Astrocyte (in vitro differentiated cells and primary cell): Measurements from ENCODE around the gene GRB10.

Source experiments
- EZH2 ChIP-seq: IDR thresholded peaks from 2 replicates; pipeline ENCODE4 v1.6.1; 2012; ENCODE audit warnings: mild to moderate bottlenecking, low read length, inconsistent platforms; ENCODE audit not compliant: insufficient read depth
- TF ChIP-seq, protein P1 (sequence below): IDR thresholded peaks from 2 replicates; pipeline ENCODE4 v1.5.1; 2011; ENCODE audit warnings: low read depth, mild to moderate bottlenecking, inconsistent platforms, low read length, moderate library complexity; ENCODE audit not compliant: insufficient read depth

DNA sequence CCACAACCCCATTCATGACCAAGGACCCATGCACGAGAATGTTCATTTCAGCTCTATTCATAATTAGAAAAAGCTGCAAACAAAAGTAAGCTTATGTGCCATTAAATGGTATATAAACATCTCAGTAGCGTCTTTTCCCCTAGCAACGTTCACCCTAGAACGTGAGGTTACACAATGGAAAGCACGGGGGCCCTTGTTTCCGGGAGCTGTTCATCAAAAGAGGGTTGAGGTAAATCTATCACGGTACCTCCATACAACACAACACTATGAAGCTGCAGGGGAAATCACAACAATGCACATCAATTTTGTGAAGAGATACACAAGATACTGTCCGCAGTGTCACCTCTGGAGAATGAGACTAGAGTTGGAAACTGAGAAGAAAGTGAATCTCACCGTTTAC is 136.6 kb downstream of the GRB10 start:
- TF ChIP-seq, protein P1, sequence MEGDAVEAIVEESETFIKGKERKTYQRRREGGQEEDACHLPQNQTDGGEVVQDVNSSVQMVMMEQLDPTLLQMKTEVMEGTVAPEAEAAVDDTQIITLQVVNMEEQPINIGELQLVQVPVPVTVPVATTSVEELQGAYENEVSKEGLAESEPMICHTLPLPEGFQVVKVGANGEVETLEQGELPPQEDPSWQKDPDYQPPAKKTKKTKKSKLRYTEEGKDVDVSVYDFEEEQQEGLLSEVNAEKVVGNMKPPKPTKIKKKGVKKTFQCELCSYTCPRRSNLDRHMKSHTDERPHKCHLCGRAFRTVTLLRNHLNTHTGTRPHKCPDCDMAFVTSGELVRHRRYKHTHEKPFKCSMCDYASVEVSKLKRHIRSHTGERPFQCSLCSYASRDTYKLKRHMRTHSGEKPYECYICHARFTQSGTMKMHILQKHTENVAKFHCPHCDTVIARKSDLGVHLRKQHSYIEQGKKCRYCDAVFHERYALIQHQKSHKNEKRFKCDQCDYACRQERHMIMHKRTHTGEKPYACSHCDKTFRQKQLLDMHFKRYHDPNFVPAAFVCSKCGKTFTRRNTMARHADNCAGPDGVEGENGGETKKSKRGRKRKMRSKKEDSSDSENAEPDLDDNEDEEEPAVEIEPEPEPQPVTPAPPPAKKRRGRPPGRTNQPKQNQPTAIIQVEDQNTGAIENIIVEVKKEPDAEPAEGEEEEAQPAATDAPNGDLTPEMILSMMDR, result no peak
- no peak for TF ChIP-seq EZH2
